SK-N-SH (cell line): ENCODE data around the gene PDZRN4. TPM values are rescaled to one million over a fixed set of nuclear protein-coding genes. Genes with fewer than 3 reads are reported as not detected.

Experiments used
- CTCF ChIA-PET: fragments of 300-600, 350-600 bp; formaldehyde crosslinking; extraction: SDS; loops from one replicate; lab custom pipeline; 2021; lab: Yijun Ruan, JAX
- POLR2A ChIA-PET: fragments of 350-600 bp; sonication (Branson Sonifier 250); formaldehyde crosslinking; extraction: SDS; loops from one replicate; lab custom pipeline; 2020; ENCODE audit warnings: antibody characterized with exemption, inconsistent platforms; lab: Yijun Ruan, JAX
- DNase-seq: peaks from one replicate; pipeline ENCODE4 v3.0.0; 2012
- H2AFZ ChIP-seq: fragments of 200-600 bp; sonication (generic); 2 replicates; pipeline ENCODE4 v1.8.1; 2016; ENCODE audit warnings: antibody characterized with exemption, mild to moderate bottlenecking, low read depth
- H3F3A ChIP-seq: fragments of 200-600 bp; sonication (generic); replicated peaks from 2 replicates; pipeline ENCODE3; 2016; ENCODE audit warnings: antibody characterized with exemption, mild to moderate bottlenecking; ENCODE audit not compliant: insufficient read depth
- H3K27ac ChIP-seq, 2 experiments: fragments of 200-500 bp in 1 of 2; fragments of 200-600 bp in 1 of 2; sonication (Bioruptor generic) in 1 of 2; sonication (generic), shearing (Covaris generic) in 1 of 2; 2 replicates each; pipeline versions ENCODE4 v1.5.1 to v1.6.1; 2014 to 2016; ENCODE audit warnings: low read depth in 2 of 2, inconsistent platforms in 1 of 2, low read length in 1 of 2, mild to moderate bottlenecking in 1 of 2, mixed read lengths in 1 of 2
- H3K27me3 ChIP-seq: fragments of 200-600 bp; sonication (generic), shearing (Covaris generic); 2 replicates; pipeline ENCODE4 v1.6.1; 2016; ENCODE audit warnings: mixed run types; ENCODE audit not compliant: insufficient read depth
- H3K36me3 ChIP-seq, 2 experiments: fragments of 200-500 bp in 1 of 2; fragments of 200-600 bp in 1 of 2; sonication (Bioruptor generic) in 1 of 2; sonication (generic) in 1 of 2; replicated peaks in 1 of 2; 2 replicates each; pipeline versions ENCODE3 to v1.5.1; 2014 to 2016; ENCODE audit warnings: low read length in 1 of 2, mild to moderate bottlenecking in 1 of 2; ENCODE audit not compliant: insufficient read depth in 2 of 2, control insufficient read depth in 1 of 2
- H3K4me1 ChIP-seq, 2 experiments: fragments of 200-500 bp in 1 of 2; fragments of 200-600 bp in 1 of 2; sonication (Bioruptor generic) in 1 of 2; sonication (generic), shearing (Covaris generic) in 1 of 2; 2 replicates each; pipeline versions ENCODE4 v1.5.1 to v1.6.1; 2014 to 2016; ENCODE audit warnings: low read depth in 1 of 2, low read length in 1 of 2, mixed run types in 1 of 2; ENCODE audit not compliant: insufficient read depth in 2 of 2, control insufficient read depth in 1 of 2
- H3K4me2 ChIP-seq: fragments of 200-600 bp; sonication (generic), shearing (Covaris generic); 2 replicates; pipeline ENCODE4 v1.6.1; 2017; ENCODE audit warnings: mixed run types
- H3K4me3 ChIP-seq, 2 experiments: fragments of 200-500 bp in 1 of 2; fragments of 200-600 bp in 1 of 2; sonication (Bioruptor generic) in 1 of 2; sonication (generic), shearing (Covaris generic) in 1 of 2; 2 replicates each; pipeline versions ENCODE4 v1.5.1 to v1.8.1; 2014 to 2016; ENCODE audit warnings: low read depth in 2 of 2, inconsistent platforms in 1 of 2, low read length in 1 of 2, mild to moderate bottlenecking in 1 of 2, mixed read lengths in 1 of 2, moderate library complexity in 1 of 2
- H3K79me2 ChIP-seq: fragments of 200-600 bp; sonication (generic); 2 replicates; pipeline ENCODE4 v1.8.1; 2017; ENCODE audit warnings: mild to moderate bottlenecking; ENCODE audit not compliant: insufficient read depth
- H3K9ac ChIP-seq: fragments of 200-600 bp; sonication (generic); 2 replicates; pipeline ENCODE4 v1.6.1; 2017; ENCODE audit warnings: mixed run types
- H3K9me2 ChIP-seq: fragments of 200-600 bp; sonication (generic); 2 replicates; pipeline ENCODE4 v1.6.1; 2017; ENCODE audit warnings: mixed run types
- H3K9me3 ChIP-seq: fragments of 200-600 bp; sonication (generic); 2 replicates; pipeline ENCODE4 v1.6.1; 2017; ENCODE audit warnings: mixed run types, mild to moderate bottlenecking, moderate library complexity
- H4K20me1 ChIP-seq: fragments of 200-600 bp; sonication (generic); 2 replicates; pipeline ENCODE4 v1.6.1; 2017; ENCODE audit warnings: mild to moderate bottlenecking, mixed run types; ENCODE audit not compliant: insufficient read depth
- EP300 ChIP-seq, 2 experiments: IDR thresholded peaks; 2 replicates each; pipeline versions ENCODE4 v1.4.0 to v1.6.1; 2012; ENCODE audit warnings: borderline replicate concordance in 1 of 2, low read depth in 1 of 2, low read length in 1 of 2
- EZH2phosphoT487 ChIP-seq: fragments of 200-600 bp; sonication (generic); IDR thresholded peaks from 2 replicates; pipeline ENCODE4 v1.6.1; 2017; ENCODE audit warnings: low read depth, mixed run types, mild to moderate bottlenecking, antibody characterized with exemption, moderate library complexity, borderline replicate concordance
- FOSL2 ChIP-seq: IDR thresholded peaks from 2 replicates; pipeline ENCODE4 v1.4.0; 2012; ENCODE audit warnings: low read depth, mild to moderate bottlenecking, moderate library complexity, borderline replicate concordance
- NFIC ChIP-seq: IDR thresholded peaks from 2 replicates; pipeline ENCODE4 v1.4.0; 2012; ENCODE audit warnings: borderline replicate concordance
- TEAD4 ChIP-seq: IDR thresholded peaks from 2 replicates; pipeline ENCODE4 v1.4.0; 2012; ENCODE audit warnings: mild to moderate bottlenecking, borderline replicate concordance; ENCODE audit not compliant: insufficient read depth
- USF2 ChIP-seq: fragments of 150-350 bp; IDR thresholded peaks from 2 replicates; pipeline ENCODE4 v1.6.1; 2017; ENCODE audit warnings: antibody characterized with exemption, low read length, low read depth, borderline replicate concordance
- WGBS: methylation state at CpG from one replicate; pipeline ENCODE4 v1.1.6; 2017; ENCODE audit warnings: low lambda C conversion rate; 5-methylcytosine and 5-hydroxymethylcytosine counted together
- polyA plus RNA-seq, 3 experiments: library from polyadenylated mRNA; depleted of rRNA; stranded (reverse); fragments of >200 nt; gene quantifications; 2 replicates each; pipeline ENCODE4 v1.2.3, GENCODE V29; 2012

PDZRN4 gene
- polyA plus RNA-seq, 1 of the 3 experiments (the other 2 are of a cell fraction), result 0.02 TPM

- H3K36me3 ChIP-seq, result no peaks in the 10 kb centered on the region
- no peaks in the 10 kb centered on the region; a peak in 2 of 4 replicates for H3K4me1 ChIP-seq
- H4K20me1 ChIP-seq, result no peaks in the 10 kb centered on the region
- H3K27me3 ChIP-seq, result no peaks in the 10 kb centered on the region
- no peaks in the 10 kb centered on the region for H3K9me3 ChIP-seq
- no peak overlapping the region for H3K4me2 ChIP-seq
- H3F3A ChIP-seq, result no peaks in the 10 kb centered on the region
- H3K9ac ChIP-seq, result no peak overlapping the region
- no peaks in the 10 kb centered on the region for H3K79me2 ChIP-seq
- DNase-seq, result no peak
- ChIA-PET POLR2A (no interaction called here), CTCF (no interaction called here)
- no peak overlapping the region for H3K27ac ChIP-seq
- no peak overlapping the region for H3K4me3 ChIP-seq
- H2AFZ ChIP-seq, result no peak overlapping the region
- WGBS, result 62% methylated on average over 8 of the region's 8 CpGs
- no peak for TF ChIP-seq EZH2phosphoT487
- H3K9me2 ChIP-seq, result no peaks in the 10 kb centered on the region
Observed at GRCh38 chr12:41344776-41345470, 156.8 kb downstream of the PDZRN4 start.

GRCh38 chr12:41348198-41348597 lies 160.1 kb downstream of the PDZRN4 start:
- ChIA-PET POLR2A (no interaction called here), CTCF (interaction anchor here (0.8 kb wide), 1 partner anchor 33 kb away, joined by 3 read pairs; no protein-coding TSS in a partner anchor)
- H3K79me2 ChIP-seq, result no peaks in the 10 kb centered on the region
- no peaks in the 10 kb centered on the region for H3K36me3 ChIP-seq
- H4K20me1 ChIP-seq, result no peaks in the 10 kb centered on the region
- H3K9me2 ChIP-seq, result no peaks in the 10 kb centered on the region
- 15% methylated on average over 1 of the region's 1 CpG for whole genome bisulfite sequencing
- no peak overlapping the region for H3K9ac ChIP-seq
- no peak for DNase-seq
- no peaks in the 10 kb centered on the region for H3K9me3 ChIP-seq
- no peaks in the 10 kb centered on the region; a peak in 2 of 4 replicates for H3K4me1 ChIP-seq
- no peak overlapping the region for H3K4me3 ChIP-seq
- no peaks in the 10 kb centered on the region for H3F3A ChIP-seq
- TF ChIP-seq EP300 (IDR thresholded peaks at IDR 0.05; ENCODE audit: borderline replicate concordance in 1 of 2, low read depth in 1 of 2, low read length in 1 of 2), result no peak
- no peak for TF ChIP-seq TEAD4
- no peak overlapping the region for H2AFZ ChIP-seq
- H3K4me2 ChIP-seq, result no peak overlapping the region
- no peak overlapping the region for H3K27ac ChIP-seq
- H3K27me3 ChIP-seq, result no peaks in the 10 kb centered on the region

GRCh38 chr12:41356181-41356580 lies 168.1 kb downstream of the PDZRN4 start:
- no peaks in the 10 kb centered on the region for H3K9me2 ChIP-seq
- no peaks in the 10 kb centered on the region; a peak in 1 of 4 replicates for H3K4me1 ChIP-seq
- CTCF ChIA-PET, result no interaction called here
- H3K4me2 ChIP-seq, result no peak overlapping the region
- H3K9ac ChIP-seq, result no peak overlapping the region
- H2AFZ ChIP-seq, result no peak overlapping the region
- no peak for DNase-seq
- no peak for TF ChIP-seq USF2
- TF ChIP-seq NFIC, result no peak
- TF ChIP-seq FOSL2, result no peak
- TF ChIP-seq, all 33 proteins: peak for 0
- no peaks in the 10 kb centered on the region for H4K20me1 ChIP-seq
- H3K36me3 ChIP-seq, result no peaks in the 10 kb centered on the region
- no peaks in the 10 kb centered on the region for H3F3A ChIP-seq
- H3K4me3 ChIP-seq, result no peak overlapping the region
- no peaks in the 10 kb centered on the region for H3K27me3 ChIP-seq
- H3K79me2 ChIP-seq, result no peaks in the 10 kb centered on the region
- no peaks in the 10 kb centered on the region for H3K9me3 ChIP-seq
- POLR2A ChIA-PET, result no interaction called here
- no peak overlapping the region for H3K27ac ChIP-seq
